Muscle of arm (tissue), 14 donors: ENCODE results near the gene TRMT10C. TPM values are rescaled to one million over a fixed set of nuclear protein-coding genes. Genes with fewer than 3 reads are reported as not detected.

ENCODE experiments used
- DNase-seq: peaks from one replicate; pipeline ENCODE4 v3.0.0-alpha.2; 2013
- long read RNA-seq, 11 donors: transcript quantifications; one replicate each; lab custom pipeline, GENCODE V29; 2026
- polyA plus RNA-seq, 12 donors: library from polyadenylated mRNA; unstranded; fragments of 120-200 nt; gene quantifications; one replicate each; pipeline ENCODE4 v1.2.1, GENCODE V29; 2013; ENCODE audit not compliant: insufficient read length in 12 of 12

The TRMT10C gene
- polyA plus RNA-seq, result 10 to 100 TPM in 11 of 12 donors, not detected in 1; 21.6 to 30.1 (median 25.8) TPM
- long read RNA-seq, donor 1, transcript TRMT10C-201 (2 exons, 1,819 nt), result major isoform, 34 of 34 reads
- long read RNA-seq, donor 1, partial matches to known transcripts, result 0 of 34 reads
- long read RNA-seq, donor 1, other reads (novel, unspliced or antisense), result 0 of 34 reads
- long read RNA-seq, donor 2, transcript TRMT10C-201 (2 exons, 1,819 nt), result major isoform, 26 of 5,804 reads
- long read RNA-seq, donor 2, partial matches to known transcripts, result 5,778 of 5,804 reads
- long read RNA-seq, donor 2, other reads (novel, unspliced or antisense), result 0 of 5,804 reads
- long read RNA-seq, donor 3, transcript TRMT10C-201 (2 exons, 1,819 nt), result major isoform, 7 of 7 reads
- long read RNA-seq, donor 3, partial matches to known transcripts, result 0 of 7 reads
- long read RNA-seq, donor 3, other reads (novel, unspliced or antisense), result 0 of 7 reads
- long read RNA-seq, donor 4, transcript TRMT10C-201 (2 exons, 1,819 nt), result major isoform, 5 of 10 reads
- long read RNA-seq, donor 4, partial matches to known transcripts, result 5 of 10 reads
- long read RNA-seq, donor 4, other reads (novel, unspliced or antisense), result 0 of 10 reads
- long read RNA-seq, donor 5, transcript TRMT10C-201 (2 exons, 1,819 nt), result major isoform, 36 of 5,685 reads
- long read RNA-seq, donor 5, partial matches to known transcripts, result 5,649 of 5,685 reads
- long read RNA-seq, donor 5, other reads (novel, unspliced or antisense), result 0 of 5,685 reads
- long read RNA-seq, donor 6, transcript TRMT10C-201 (2 exons, 1,819 nt), result major isoform, 11 of 11 reads
- long read RNA-seq, donor 6, partial matches to known transcripts, result 0 of 11 reads
- long read RNA-seq, donor 6, other reads (novel, unspliced or antisense), result 0 of 11 reads
- long read RNA-seq, donor 7, transcript TRMT10C-201 (2 exons, 1,819 nt), result major isoform, 14 of 14 reads
- long read RNA-seq, donor 7, partial matches to known transcripts, result 0 of 14 reads
- long read RNA-seq, donor 7, other reads (novel, unspliced or antisense), result 0 of 14 reads
- long read RNA-seq, donor 8, transcript TRMT10C-201 (2 exons, 1,819 nt), result major isoform, 23 of 30 reads
- long read RNA-seq, donor 8, partial matches to known transcripts, result 7 of 30 reads
- long read RNA-seq, donor 8, other reads (novel, unspliced or antisense), result 0 of 30 reads
- long read RNA-seq, donor 9, transcript TRMT10C-201 (2 exons, 1,819 nt), result major isoform, 14 of 14 reads
- long read RNA-seq, donor 9, partial matches to known transcripts, result 0 of 14 reads
- long read RNA-seq, donor 9, other reads (novel, unspliced or antisense), result 0 of 14 reads
- long read RNA-seq, donor 10, transcript TRMT10C-201 (2 exons, 1,819 nt), result major isoform, 23 of 2,598 reads
- long read RNA-seq, donor 10, partial matches to known transcripts, result 2,575 of 2,598 reads
- long read RNA-seq, donor 10, other reads (novel, unspliced or antisense), result 0 of 2,598 reads
- long read RNA-seq, donor 11, transcript TRMT10C-201 (2 exons, 1,819 nt), result major isoform, 30 of 3,710 reads
- long read RNA-seq, donor 11, partial matches to known transcripts, result 3,680 of 3,710 reads
- long read RNA-seq, donor 11, other reads (novel, unspliced or antisense), result 0 of 3,710 reads

DNA sequence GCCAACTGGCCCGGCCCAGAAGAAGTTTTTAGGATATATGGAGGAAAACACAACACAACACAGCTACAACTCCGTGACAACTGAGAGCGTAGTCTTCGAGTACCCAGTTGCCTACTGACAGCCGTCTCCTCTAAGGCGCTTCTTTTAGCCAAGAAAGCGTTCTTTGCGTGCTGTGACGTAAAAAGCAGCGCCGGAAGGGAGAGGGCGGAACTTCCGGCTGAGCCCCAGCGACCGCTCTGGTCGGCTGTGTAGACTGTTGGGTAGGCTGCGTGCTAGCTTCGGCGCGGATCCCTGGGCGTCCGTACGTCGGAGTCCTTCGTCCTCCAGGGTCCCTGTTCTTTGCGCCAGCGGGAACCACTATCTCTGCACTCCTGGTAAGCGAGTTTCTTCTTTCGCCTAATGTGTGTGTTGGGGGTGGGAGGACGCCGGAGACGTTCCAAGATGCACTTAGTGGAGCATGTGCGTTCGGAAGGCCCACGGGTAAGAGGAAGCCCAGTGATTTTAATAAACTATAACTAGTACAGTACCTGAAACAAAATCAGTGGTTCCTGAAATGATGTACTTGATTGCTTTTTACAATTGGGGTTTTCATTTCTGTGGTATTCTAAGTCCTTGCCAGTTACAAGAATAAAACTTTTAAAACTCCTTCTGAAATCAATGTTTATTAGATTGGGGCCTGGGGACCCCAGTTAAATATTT, at the start of gene TRMT10C:
Gene TRMT10C, plus strand, starts transcription at position 239 of the 699 bp plus-strand sequence. CDS start 2,914 bp downstream, outside the sequence.
- peak; percentile 97 for DNase-seq

DNA sequence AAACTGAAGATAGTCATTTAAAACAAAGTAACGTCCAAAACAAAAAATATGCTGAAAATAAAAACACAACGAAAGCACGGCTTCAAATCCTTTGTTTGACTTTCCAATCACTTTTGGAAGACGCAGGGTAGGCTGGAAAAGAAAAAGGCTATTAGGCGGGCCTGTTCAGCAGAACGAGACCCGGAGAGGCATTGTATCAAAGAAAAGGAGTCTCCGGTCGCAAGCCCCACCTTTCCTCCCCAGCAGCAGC, 49.3 kb upstream of the TRMT10C start:
- no peak for DNase-seq

DNA sequence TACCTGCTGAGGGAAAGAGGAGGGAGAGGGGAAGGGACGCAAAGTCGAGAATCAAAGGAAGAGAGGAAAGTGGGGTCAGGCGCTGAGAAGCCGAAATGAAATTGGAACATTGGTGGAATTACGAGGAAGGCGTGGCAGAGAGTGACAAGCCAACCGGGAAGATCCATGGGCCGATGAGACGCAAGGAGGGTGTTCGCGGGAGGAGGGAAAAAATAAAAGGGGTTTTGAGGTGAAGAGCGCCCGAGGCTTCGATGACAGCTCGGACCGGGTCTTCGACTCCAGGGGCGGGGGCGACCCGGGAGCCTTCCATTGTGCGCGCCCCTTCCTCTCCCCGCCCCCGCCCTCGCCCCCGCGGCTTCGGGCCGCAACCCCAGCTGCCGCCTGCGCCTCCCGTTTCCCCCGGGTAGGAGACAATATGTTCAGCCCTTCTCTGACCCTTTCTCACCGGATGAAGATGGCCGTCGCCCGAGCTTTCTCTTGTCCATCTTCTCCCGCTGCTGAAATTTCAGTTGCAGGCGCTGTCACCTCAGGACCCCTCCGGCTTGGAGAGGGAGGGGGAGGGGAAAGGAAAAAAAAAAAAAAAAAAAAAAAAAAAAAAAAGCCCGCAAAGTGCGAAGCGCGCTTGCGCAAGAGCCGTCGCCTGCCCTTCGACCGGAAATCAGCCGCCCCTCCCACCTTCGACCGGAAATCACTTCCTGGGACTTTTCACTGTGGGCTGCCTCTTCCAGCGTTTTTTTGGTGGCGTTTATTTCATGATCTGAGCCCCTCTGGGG, 48.8 kb upstream of the TRMT10C start, which contains the start of gene SENP7:
Gene SENP7, minus strand, starts transcription at position 567 of the 773 bp plus-strand sequence. Its CDS starts 82 bp downstream, at position 485.
- DNase-seq, result peak; percentile 93

DNA sequence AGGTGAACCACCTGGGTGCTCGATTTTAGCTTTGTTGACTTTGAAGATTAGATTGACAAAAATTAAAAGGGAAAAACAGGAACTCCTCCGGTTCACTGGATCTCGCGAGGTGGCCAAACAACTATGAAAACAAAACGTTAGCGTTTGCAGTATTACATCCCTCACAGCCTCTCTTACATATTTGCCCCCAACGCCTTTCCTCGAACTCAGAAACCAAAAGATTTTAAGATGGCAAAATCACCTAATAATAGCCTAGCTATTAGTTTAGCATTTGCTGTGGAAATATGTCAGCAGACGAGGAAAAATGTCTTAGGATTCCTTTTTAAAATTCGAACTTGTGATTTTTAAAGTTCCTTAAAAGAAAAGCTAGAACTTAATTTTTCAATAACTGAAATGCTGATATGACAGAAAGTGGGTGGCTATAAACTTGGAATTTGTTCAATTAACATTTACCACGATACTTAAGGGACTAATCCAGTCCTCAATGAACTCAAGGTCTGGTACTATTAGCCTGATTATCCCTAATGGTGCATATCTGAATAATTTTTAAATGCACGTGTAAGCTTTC, 48.2 kb upstream of the TRMT10C start:
- DNase-seq, result no peak

DNA sequence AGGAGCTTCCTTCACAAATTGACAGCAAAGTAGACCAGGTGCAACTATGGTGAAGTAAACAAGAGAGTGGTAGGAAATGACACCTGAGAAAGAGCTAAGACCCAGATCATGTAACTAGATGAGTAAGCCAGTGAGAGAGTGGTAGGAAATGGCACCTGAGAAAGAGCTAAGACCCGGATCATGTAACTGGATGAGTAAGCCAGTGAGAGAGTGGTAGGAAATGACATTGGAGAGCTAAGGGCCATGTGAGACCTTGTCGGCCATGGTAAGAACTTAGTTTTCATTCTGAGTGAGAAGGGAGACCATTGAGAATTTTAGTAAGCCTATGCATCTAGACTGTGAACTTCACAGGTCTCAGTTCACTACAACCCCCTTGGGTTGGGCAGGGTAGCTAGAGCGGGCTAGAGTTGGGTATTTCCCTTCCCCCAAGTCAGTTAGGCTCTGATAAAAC, 43.2 kb upstream of the TRMT10C start:
- no peak for DNase-seq

DNA sequence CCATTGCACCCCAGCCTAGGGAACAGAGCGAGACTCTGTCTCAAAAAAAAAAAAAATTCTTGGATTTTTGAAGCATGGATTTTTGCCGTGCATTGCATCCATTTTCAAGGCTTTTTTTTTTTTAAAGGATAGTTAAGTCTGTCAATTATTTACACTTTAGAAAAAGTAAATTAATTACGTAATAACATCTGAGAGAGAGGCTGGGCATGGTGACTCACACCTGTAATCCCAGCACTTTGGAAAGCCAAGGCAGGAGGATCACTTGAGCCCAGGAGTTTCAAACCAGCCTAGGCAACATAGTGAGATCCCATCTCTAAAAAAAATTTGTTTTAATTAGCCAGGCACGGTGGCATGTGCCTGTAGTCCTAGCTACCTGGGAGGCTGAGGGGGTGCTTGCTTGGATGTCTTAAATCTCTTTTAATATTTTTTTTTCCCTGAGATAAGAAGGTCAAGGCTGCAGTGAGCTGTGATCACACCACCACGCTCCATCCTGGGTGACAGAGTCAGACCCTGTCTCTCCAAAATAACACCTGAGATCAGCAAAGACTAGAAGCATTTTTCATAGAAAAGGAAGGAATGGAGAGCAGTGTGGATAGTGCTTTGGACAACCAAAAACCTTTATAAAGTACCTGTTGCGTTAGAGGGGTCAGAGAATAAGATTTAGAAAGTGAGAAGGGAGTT, 41.8 kb upstream of the TRMT10C start:
- no peak for DNase-seq

DNA sequence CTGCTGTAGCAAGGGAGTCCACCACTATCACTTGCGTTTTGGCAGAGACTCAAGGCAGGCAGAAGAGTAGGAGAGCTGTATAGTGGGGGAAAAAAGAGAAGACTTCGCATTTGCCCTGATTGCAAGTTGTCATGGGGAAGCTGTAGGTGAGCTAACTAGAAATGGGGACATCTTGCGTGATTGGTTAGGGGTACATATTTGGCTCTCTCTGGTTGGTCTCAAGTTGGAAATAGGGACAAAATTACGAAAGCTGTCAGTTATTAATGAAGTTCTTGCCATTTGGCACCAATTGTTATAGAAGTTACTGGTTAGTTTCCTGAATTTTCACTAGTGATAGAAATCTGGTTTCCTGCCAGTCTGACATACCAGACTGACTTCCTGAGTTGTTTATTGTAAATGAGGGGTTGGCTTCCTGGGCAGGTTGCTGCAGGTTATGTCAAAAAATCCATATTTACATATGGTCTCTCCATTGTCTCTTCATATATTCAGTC, 40.4 kb upstream of the TRMT10C start:
- no peak for DNase-seq

DNA sequence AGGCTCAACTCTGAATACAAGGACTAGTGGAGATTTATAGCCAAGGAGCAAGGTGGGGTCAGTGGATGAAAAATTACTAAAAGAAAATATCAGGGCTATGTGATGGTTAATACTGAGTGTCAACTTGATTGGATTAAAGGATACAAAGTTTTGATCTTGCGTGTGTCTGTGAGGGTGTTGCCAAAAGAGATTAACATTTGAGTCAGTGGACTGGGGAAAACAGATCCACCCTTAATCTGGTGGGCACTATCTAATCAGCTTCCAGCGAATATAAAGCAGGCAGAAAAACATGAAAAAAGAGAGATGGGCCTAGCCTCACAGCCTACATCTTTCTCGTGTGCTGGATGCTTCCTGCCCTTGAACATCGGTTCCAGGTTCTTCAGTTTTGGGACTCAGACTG, 34.2 kb upstream of the TRMT10C start:
- no peak for DNase-seq

DNA sequence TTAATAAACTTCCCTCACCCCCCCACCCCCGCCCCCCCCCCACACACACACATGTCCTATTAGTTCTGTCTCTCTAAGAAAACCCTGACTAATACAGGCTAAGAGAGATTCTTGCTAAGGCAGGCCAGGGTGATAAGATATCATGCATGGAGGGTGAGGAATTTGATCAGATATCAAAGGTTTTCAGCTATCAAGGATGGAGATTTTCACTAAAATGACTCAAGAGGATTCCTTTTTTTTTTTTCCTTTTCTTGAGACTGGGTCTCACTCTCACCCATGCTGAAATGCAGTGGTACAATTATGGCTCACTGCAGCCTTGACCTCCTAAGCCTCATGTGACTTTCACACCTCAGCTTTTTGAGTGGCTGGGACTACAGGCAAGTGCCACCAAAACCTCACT, 33.8 kb upstream of the TRMT10C start:
- DNase-seq, result no peak

- no peak for DNase-seq
Observed at GRCh38 chr3:101529816-101530685, 31.6 kb upstream of the TRMT10C start.

DNA sequence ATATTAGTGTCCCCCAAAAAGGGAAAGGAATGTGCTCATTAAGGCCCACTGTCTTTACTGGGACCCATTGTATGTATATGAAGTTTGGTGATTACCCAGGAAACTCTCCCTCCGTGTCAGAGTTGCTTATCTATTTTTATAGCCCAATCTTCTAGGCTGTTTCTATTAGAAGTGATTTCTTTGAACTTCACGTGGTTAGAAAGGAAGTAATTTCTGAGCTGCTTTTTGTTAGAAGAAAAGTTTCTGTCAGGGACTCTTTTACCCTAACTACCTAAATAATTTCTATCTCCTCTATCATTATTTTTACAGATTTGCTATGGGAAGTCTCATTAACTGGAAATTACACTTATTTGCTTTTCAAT, 31.0 kb upstream of the TRMT10C start:
- DNase-seq, result no peak

GRCh38 chr3:101531473-101532086, 30.1 kb upstream of the TRMT10C start:
- no peak for DNase-seq

DNA sequence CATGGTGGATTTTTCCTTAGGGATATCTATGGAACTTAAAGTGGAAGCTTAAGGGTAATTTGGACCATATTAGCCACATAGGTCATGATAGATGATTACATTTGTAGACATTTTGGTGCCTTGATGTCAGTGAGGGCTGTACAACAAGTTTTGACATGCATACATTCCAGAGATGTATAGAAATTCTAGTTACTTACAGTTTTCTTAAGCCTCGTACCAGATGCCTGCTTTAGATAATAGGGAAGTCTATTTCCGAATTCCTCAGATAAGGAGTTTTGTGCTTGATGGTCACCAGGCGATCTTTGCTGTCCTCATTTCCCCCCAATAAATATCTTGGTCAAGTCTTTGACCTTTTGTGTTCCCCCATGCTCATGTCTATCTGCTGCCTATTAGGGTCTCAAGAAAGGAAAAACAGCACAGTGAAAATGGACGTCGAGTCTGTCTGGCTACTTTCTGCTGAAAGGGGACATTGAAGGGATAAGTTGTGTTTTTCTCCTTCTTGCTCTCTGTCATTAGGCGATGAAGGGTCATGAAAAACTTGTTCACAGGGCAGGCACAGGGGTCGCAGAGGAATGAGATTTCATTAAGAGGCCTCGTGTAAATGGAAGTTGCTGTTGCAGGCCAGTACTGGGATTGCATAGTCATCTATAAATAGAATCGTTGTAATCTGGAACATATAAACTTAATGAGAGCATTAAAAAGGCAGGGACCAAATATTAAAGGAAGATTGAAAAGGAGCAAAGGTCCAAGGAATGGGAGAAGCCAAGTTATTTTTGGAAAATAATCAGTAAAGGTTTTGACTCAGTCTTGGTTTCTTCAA, 28.7 kb upstream of the TRMT10C start:
- no peak for DNase-seq

GRCh38 chr3:101533603-101533968, 28.1 kb upstream of the TRMT10C start:
- no peak for DNase-seq

DNA sequence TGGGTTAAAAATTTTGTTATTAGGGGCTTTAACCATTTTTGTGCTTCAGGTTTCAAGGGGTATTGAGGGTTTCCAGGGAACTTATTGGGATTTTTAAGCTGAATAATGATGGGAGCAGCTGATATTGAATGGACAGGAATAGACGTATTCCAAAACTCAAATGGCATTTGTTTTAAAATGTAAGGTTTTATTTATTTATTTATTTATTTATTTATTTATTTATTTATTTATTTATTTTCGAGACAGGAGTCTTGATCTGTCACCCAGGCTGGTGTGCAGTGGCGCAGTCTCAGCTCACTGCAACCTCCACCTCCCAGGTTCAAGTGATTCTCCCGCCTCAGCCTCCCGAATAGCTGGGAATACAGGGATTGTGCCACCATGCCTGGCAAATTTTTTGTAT, 26.4 kb upstream of the TRMT10C start:
- DNase-seq, result no peak

DNA sequence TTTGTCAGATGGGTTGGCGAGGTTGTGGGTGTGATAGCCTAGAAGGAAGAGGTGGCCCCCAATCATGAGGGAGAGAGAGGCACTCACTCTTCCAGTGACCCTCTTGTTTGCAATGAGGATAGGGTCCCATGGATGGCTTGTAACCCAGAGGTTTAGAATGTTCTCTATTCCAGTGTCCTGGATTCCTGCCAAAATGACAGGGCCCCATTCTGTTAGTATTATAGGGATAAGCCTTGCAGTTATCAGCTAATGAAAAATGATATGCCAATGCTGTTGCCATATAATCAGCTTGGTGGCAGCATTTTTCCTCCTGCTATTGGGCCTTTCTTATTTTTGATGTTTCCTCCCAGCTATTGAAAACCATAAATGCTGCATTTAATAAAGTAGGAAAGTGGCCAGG, 25.4 kb upstream of the TRMT10C start:
- no peak for DNase-seq
